AG09319 (cell line): ENCODE data around the gene SLC12A7.
"Not testable (repeated sequence)": the region's sequence is repeated elsewhere in the genome, so short reads cannot be mapped to it uniquely, and the experiment has no call there.

Experiments used
- DNase-seq: peaks from one replicate; pipeline ENCODE4 v3.0.0-alpha.2; 2010; ENCODE audit warnings: low read depth; ENCODE audit errors: extremely low read depth
- TF ChIP-seq, protein P1 (sequence below): IDR thresholded peaks from 2 replicates; pipeline ENCODE4 v1.5.1; 2011; ENCODE audit warnings: low read depth, mild to moderate bottlenecking, inconsistent platforms, low read length, moderate library complexity

SLC12A7 gene

DNA sequence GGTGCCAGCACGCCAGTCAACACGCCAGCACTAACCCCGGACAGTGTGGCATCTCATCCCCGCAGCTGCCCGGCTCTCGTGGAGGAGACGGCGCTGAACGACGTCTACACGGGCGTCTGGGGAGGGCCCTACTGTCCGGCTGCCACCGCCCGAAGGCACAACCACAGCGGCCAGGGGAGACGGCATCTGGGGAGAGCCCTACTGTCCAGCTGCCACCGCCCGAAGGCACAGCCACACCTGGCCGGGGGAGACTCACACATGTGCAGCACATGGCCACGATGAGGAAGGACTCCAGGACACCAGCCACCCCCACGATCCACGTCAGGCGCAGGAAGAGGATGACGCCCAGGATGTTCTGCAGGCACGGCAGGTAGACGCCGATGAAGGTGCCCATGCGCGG, 23.1 kb downstream of the SLC12A7 start:
- TF ChIP-seq, protein P1, sequence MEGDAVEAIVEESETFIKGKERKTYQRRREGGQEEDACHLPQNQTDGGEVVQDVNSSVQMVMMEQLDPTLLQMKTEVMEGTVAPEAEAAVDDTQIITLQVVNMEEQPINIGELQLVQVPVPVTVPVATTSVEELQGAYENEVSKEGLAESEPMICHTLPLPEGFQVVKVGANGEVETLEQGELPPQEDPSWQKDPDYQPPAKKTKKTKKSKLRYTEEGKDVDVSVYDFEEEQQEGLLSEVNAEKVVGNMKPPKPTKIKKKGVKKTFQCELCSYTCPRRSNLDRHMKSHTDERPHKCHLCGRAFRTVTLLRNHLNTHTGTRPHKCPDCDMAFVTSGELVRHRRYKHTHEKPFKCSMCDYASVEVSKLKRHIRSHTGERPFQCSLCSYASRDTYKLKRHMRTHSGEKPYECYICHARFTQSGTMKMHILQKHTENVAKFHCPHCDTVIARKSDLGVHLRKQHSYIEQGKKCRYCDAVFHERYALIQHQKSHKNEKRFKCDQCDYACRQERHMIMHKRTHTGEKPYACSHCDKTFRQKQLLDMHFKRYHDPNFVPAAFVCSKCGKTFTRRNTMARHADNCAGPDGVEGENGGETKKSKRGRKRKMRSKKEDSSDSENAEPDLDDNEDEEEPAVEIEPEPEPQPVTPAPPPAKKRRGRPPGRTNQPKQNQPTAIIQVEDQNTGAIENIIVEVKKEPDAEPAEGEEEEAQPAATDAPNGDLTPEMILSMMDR, result no peak
- DNase-seq, result no peak

DNA sequence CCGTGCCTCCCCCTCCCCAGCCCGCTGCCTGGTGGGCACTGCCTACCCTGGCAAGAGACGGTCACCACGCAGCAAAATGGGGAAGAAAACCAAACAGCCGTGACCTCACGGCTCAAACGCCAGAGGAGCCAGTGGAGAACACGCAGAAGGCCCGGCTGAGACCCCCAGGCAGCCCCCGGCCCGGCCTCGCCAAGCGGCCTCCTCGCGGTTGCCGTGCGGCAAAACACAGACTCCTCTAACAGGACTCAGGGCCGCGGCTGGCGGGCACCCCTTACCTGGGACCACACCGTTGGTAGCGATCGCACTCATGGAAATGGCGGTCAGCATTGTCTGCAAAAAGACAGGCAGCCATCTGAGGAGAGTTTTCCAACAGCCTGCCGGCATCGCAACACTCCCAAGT, 23.8 kb downstream of the SLC12A7 start:
- TF ChIP-seq, protein P1, result no peak
- no peak for DNase-seq

DNA sequence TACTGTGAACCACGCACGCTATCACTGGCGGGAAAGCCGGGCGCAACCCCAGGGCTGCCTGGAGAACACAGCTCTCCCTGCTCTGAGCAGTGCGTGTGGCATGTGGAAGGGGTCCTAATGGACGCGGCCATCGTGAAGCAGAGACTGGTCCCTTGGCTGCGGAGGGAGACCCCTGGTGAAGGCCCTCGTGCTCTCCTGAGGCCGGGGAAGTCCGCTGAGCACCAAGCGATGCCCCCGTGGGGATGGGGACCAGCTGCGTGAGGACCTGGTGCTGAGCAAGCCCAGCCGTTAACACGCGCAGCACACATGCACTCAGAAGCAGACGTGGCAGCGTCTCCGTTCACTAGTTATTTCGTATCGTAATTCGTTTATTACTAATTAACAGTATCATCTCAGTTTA, 24.4 kb downstream of the SLC12A7 start:
- TF ChIP-seq, protein P1, result no peak
- no peak for DNase-seq

DNA sequence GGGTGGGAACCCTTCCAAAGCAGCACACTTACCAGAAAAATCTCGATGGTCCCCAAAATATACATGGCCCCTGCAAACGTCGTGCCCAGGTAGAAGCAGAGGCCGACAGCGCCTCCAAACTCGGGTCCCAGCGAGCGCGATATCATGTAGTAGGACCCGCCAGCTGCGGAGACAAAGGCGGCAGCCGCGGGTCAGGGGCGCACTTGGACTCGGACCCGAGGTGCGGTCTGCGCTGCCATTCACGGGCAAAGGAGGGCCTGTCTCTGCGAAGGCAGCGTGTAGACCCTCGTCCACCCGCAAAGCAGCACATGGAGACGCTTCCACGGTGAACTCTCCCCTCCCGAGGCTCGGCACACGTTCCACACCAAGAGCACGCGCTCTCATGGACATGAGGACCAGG, 25.0 kb downstream of the SLC12A7 start:
- no peak for DNase-seq
- TF ChIP-seq, protein P1, result no peak

DNA sequence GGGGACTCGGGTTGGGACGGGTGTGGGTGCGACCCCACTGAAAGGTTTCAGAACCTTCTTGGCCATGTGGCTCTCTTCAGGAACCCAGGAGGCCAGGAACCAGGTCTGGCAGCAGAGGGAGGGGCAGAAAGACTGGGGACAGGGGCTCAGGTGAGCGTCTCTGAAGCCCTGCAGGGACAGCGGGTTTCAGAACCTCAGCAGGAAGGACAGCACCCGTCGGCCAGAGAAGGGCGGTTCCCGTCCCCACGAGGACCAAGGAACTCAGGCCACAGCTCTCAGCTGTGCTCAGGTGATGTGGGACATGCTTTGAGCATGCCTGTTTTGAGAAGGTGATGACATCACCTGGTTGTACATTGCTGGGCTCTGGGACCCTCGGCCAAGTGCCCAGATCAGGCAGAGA, 25.7 kb downstream of the SLC12A7 start:
- no peak for DNase-seq
- TF ChIP-seq, protein P1, result no peak

DNA sequence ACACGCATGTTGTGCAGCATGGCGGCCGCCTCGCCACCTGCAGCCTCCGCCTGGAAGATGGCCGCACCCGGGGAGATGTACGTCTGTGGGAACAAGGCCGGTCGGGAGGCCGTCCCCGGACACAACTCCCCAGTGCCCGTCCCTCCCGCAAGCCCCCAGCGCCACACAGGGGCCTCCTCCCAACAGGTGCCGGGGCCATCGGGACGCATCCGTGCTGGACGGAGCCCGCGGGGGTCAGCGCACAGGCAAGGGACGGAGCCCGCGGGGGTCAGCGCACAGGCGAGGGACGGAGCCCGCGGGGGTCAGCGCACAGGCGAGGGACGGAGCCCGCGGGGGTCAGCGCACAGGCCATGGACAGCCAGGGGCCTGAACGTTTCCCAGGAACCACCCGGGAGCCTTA, 26.5 kb downstream of the SLC12A7 start:
- no peak for DNase-seq
- TF ChIP-seq, protein P1, result no peak

DNA sequence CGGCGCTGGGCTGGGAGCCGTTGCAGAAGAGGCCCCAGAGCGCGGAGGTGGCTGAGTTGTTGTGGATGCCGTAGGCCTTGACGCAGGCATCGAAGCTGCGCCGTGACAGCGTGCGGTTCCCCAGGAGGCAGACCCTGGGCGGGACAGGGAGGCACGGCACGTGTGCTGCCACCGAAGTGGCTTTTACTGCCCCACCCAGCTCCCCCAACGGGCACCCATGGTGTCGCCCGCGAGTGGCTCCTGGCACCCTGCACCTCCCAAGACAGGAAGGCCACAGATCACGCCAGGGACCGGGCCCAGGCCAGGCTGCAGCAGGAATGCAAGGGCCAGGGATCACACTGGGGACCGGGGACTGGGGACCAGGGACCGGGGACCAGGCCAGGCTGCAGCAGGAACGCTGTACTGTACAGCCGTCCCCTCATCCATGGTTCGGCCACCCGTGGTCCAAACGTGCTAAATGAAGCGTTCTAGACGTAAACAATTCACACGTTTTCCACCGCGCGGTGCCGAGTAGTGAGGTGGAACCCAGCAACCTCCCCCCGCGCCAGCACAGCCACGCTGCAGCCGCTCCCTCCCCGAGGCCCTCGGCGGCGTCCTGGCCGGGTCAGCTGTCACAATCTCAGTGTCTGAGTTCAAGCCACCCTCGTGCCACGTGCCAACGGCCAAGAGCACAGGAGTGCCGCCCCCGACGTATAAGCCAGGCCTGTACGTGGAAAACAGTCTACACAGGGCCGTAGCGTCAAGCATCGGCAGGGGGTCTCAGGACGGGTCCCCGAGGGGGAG, 27.8 kb downstream of the SLC12A7 start:
- no peak for DNase-seq
- TF ChIP-seq, protein P1, result no peak

DNA sequence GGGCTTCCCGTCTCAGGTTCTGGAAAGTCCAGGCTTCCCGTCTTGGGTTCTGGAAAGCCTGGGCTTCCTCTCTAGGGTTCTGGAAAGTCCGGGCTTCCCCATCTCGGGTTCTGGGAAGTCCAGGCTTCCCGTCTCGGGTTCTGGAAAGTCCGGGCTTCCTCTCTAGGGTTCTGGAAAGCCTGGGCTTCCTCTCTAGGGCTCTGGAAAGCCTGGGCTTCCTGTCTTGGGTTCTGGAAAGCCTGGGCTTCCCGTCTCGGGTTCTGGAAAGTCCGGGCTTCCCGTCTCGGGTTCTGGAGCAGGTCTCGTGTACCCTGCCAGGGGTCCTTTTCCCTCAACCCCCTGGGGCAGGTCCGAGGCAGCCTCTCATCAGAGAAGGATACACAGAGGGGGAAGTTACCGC, 28.8 kb downstream of the SLC12A7 start:
- DNase-seq, result not testable (repeated sequence)
